Left ventricle myocardium superior (tissue), 1 donor: ENCODE data around the gene CENPT. TPM values are rescaled to one million over a fixed set of nuclear protein-coding genes. Genes with fewer than 3 reads are reported as not detected.
"Not testable (repeated sequence)": the region's sequence is repeated elsewhere in the genome, so short reads cannot be mapped to it uniquely, and the experiment has no call there.

ENCODE experiments used
- ATAC-seq: fragments of 200-7000 bp; cut with Tn5 transposase; one replicate; pipeline ENCODE4 v1.9.1; 2020; ENCODE audit warnings: mild to moderate bottlenecking, moderate library complexity
- DNase-seq: peaks from one replicate; pipeline ENCODE4 v3.0.0-alpha.2; 2020
- intact Hi-C: fragments of 100-400 bp; cut with micrococcal nuclease; formaldehyde crosslinking; loops from one replicate; pipeline ENCODE4 v1.11.0; 2022
- total RNA-seq: library from RNA; stranded (reverse); fragmentation: NEBNext Ultra II Directional; extraction: Animal tissue kit (Norgen Biotek cat#: 25700); gene quantifications from one replicate; pipeline ENCODE4 v1.2.1, GENCODE V29; 2021
- donor health status: DM: no; HTN: yes; CAD: no; lungs with severe emphysema.

The CENPT gene
- total RNA-seq, 1 donor from 2014 or later: 20.8 TPM

- intact Hi-C loops: no loop called here
- no peak for DNase-seq
- no peak for ATAC-seq
These were observed 30.7 kb upstream of the CENPT start for GRCh38 chr16:67878232-67878631.

- intact Hi-C loops: no loop called here
- DNase-seq (no peak), ATAC-seq (no peak)
These were observed 29.6 kb upstream of the CENPT start for GRCh38 chr16:67877064-67877463.

GRCh38 chr16:67874372-67874771 lies 26.9 kb upstream of the CENPT start:
- intact Hi-C loops: no loop called here
- DNase-seq: no peak
- ATAC-seq: no peak

- ATAC-seq (no peak), DNase-seq (no peak)
- intact Hi-C loops: no loop called here
These were observed 26.2 kb upstream of the CENPT start for GRCh38 chr16:67873435-67874370.

GRCh38 chr16:67872631-67873434 lies 25.3 kb upstream of the CENPT start, which contains the start of gene EDC4:
Gene EDC4 (plus strand): TSS chr16:67873052. CDS start chr16:67873262, 210 bp downstream.
- DNase-seq (peak; percentile 91), ATAC-seq (peak; percentile 93)
- intact Hi-C loops: no loop called here

- intact Hi-C loops: no loop called here
- no peak for ATAC-seq
These were observed 24.7 kb upstream of the CENPT start for GRCh38 chr16:67872131-67872630.

GRCh38 chr16:67871256-67871655 lies 23.8 kb upstream of the CENPT start:
- no peak for DNase-seq
- ATAC-seq: no peak
- intact Hi-C loops: no loop called here

More at GRCh38 chr16:67872131-67872630, 24.7 kb upstream of the CENPT start:
- DNase-seq: no peak

- ATAC-seq: no peak
- no peak for DNase-seq
- intact Hi-C loops: no loop called here
These were observed 22.2 kb upstream of the CENPT start for GRCh38 chr16:67869653-67870052.

GRCh38 chr16:67868290-67868689 lies 20.8 kb upstream of the CENPT start:
- ATAC-seq (no peak), DNase-seq (no peak)
- intact Hi-C loops: no loop called here

- no peak for ATAC-seq
- intact Hi-C loops: no loop called here
These were observed 17.8 kb upstream of the CENPT start for GRCh38 chr16:67865318-67865717.

GRCh38 chr16:67864594-67864993 lies 17.1 kb upstream of the CENPT start:
- intact Hi-C loops: no loop called here
- no peak for ATAC-seq

More at GRCh38 chr16:67865318-67865717, 17.8 kb upstream of the CENPT start:
- no peak for DNase-seq

GRCh38 chr16:67864044-67864443 lies 16.6 kb upstream of the CENPT start:
- ATAC-seq, DNase-seq, intact Hi-C loops: not testable (repeated sequence)

More at GRCh38 chr16:67864594-67864993, 17.1 kb upstream of the CENPT start:
- no peak for DNase-seq

GRCh38 chr16:67862623-67863583 lies 15.4 kb upstream of the CENPT start:
- peak; percentile 91 for ATAC-seq
- DNase-seq: peak; percentile 83
- intact Hi-C loops: no loop called here

- intact Hi-C loops: no loop called here
- DNase-seq: no peak
- no peak for ATAC-seq
These were observed 14.4 kb upstream of the CENPT start for GRCh38 chr16:67861877-67862276.

GRCh38 chr16:67860589-67861398 lies 13.3 kb upstream of the CENPT start:
- ATAC-seq (no peak), DNase-seq (no peak)
- intact Hi-C loops: no loop called here

GRCh38 chr16:67858500-67858899 lies 11.0 kb upstream of the CENPT start:
- no peak for DNase-seq
- ATAC-seq: peak; percentile 57
- intact Hi-C loops: no loop called here

- peak; percentile 90 for ATAC-seq
- DNase-seq: peak; percentile 70
- intact Hi-C loops: no loop called here
These were observed 10.2 kb upstream of the CENPT start for GRCh38 chr16:67857547-67858233.
